CD14-positive monocyte (primary cell): ENCODE results near the gene CLEC2B. TPM values are rescaled to one million over a fixed set of nuclear protein-coding genes. Genes with fewer than 3 reads are reported as not detected.

Experiments used
- DNase-seq, 3 donors: peaks; one replicate each; pipeline ENCODE4 v3.0.0-alpha.2; 2011 to 2022
- H2AFZ ChIP-seq: 2 replicates; pipeline ENCODE4 v1.6.0; 2012; ENCODE audit warnings: mild to moderate bottlenecking, low read depth, low read length, inconsistent platforms; ENCODE audit not compliant: insufficient read depth, poor library complexity, severe bottlenecking
- H3K27ac ChIP-seq, 2 donors: 1 replicate in 1 of 2; 2 replicates in 1 of 2; pipeline ENCODE4 v1.5.1; 2012 to 2013; ENCODE audit warnings: low read length in 2 of 2, control low read depth in 1 of 2, inconsistent platforms in 1 of 2, low read depth in 1 of 2, mild to moderate bottlenecking in 1 of 2
- H3K27me3 ChIP-seq, 2 donors: one replicate each; pipeline versions ENCODE4 v1.6.0 to v1.6.1; 2011 to 2013; ENCODE audit warnings: low read length in 2 of 2; ENCODE audit not compliant: control insufficient read depth in 2 of 2, insufficient read depth in 2 of 2
- H3K36me3 ChIP-seq, 2 donors: replicated peaks in 1 of 2; 1 replicate in 1 of 2; 2 replicates in 1 of 2; pipeline versions ENCODE4 v1.5.1 to v1.6.1; 2012 to 2013; ENCODE audit warnings: low read length in 2 of 2, control low read depth in 1 of 2, inconsistent platforms in 1 of 2, mild to moderate bottlenecking in 1 of 2; ENCODE audit not compliant: insufficient read depth in 2 of 2, control insufficient read depth in 1 of 2
- H3K4me1 ChIP-seq, 2 donors: 1 replicate in 1 of 2; 2 replicates in 1 of 2; pipeline versions ENCODE4 v1.5.1 to v1.6.1; 2012 to 2013; ENCODE audit warnings: low read length in 2 of 2, control low read depth in 1 of 2, inconsistent platforms in 1 of 2, mild to moderate bottlenecking in 1 of 2, moderate library complexity in 1 of 2; ENCODE audit not compliant: insufficient read depth in 2 of 2, control insufficient read depth in 1 of 2
- H3K4me2 ChIP-seq: replicated peaks from 2 replicates; pipeline ENCODE3; 2012; ENCODE audit warnings: low read length, moderate library complexity, mild to moderate bottlenecking; ENCODE audit not compliant: poor library complexity, severe bottlenecking; ENCODE audit errors: extremely low read depth
- H3K4me3 ChIP-seq, 3 experiments: fragments of 200-600 bp in 1 of 3; sonication (generic) in 1 of 3; replicated peaks in 1 of 3; 1 replicate in 2 of 3; 2 replicates in 1 of 3; pipeline ENCODE4 v1.5.1; 2011 to 2013; ENCODE audit warnings: low read length in 3 of 3, mild to moderate bottlenecking in 3 of 3, control low read depth in 2 of 3, low read depth in 2 of 3, inconsistent platforms in 1 of 3, moderate library complexity in 1 of 3
- H3K79me2 ChIP-seq: 2 replicates; pipeline ENCODE4 v1.6.0; 2012; ENCODE audit warnings: mild to moderate bottlenecking, control low read depth, inconsistent platforms, low read length, moderate library complexity; ENCODE audit not compliant: insufficient read depth
- H3K9ac ChIP-seq: 2 replicates; pipeline ENCODE4 v1.6.0; 2017; ENCODE audit warnings: low read length, mild to moderate bottlenecking; ENCODE audit not compliant: insufficient read depth, poor library complexity, severe bottlenecking
- H3K9me3 ChIP-seq, 2 donors: replicated peaks in 1 of 2; 1 replicate in 1 of 2; 2 replicates in 1 of 2; pipeline versions ENCODE4 v1.5.1 to v1.6.1; 2012 to 2013; ENCODE audit warnings: low read length in 2 of 2, control low read depth in 1 of 2; ENCODE audit not compliant: control insufficient read depth in 1 of 2, insufficient read depth in 1 of 2
- H4K20me1 ChIP-seq: 2 replicates; pipeline ENCODE4 v1.6.0; 2012; ENCODE audit warnings: mild to moderate bottlenecking, low read length, control low read depth, moderate library complexity; ENCODE audit not compliant: insufficient read depth
- H3K27ac Mint-ChIP-seq, 7 donors: one replicate each; pipeline ENCODE4 v1.8.0; 2020; ENCODE audit warnings: mild to moderate bottlenecking in 7 of 7, mixed read lengths in 7 of 7, moderate library complexity in 6 of 7, inconsistent platforms in 2 of 7
- H3K27me3 Mint-ChIP-seq, 3 donors: one replicate each; pipeline ENCODE4 v1.8.0; 2021 to 2022; ENCODE audit warnings: low read depth in 3 of 3, mild to moderate bottlenecking in 3 of 3, mixed read lengths in 3 of 3, moderate library complexity in 3 of 3, inconsistent platforms in 1 of 3
- H3K36me3 Mint-ChIP-seq, 2 donors: one replicate each; pipeline ENCODE4 v1.8.0; 2020; ENCODE audit warnings: mixed read lengths in 2 of 2, inconsistent platforms in 1 of 2, mild to moderate bottlenecking in 1 of 2
- H3K4me1 Mint-ChIP-seq: one replicate; pipeline ENCODE4 v1.8.0; 2020; ENCODE audit warnings: mild to moderate bottlenecking, mixed read lengths
- H3K4me3 Mint-ChIP-seq, 2 donors: one replicate each; pipeline ENCODE4 v1.8.0; 2020; ENCODE audit warnings: mild to moderate bottlenecking in 2 of 2, mixed read lengths in 2 of 2, moderate library complexity in 1 of 2
- H3K9me3 Mint-ChIP-seq, 7 donors: one replicate each; pipeline ENCODE4 v1.8.0; 2020 to 2022; ENCODE audit warnings: mixed read lengths in 7 of 7, mild to moderate bottlenecking in 6 of 7, moderate library complexity in 6 of 7, inconsistent platforms in 2 of 7
- WGBS: methylation state at CpG from one replicate; pipeline ENCODE4 v1.1.5; 2013; ENCODE audit warnings: missing lambda C conversion rate; ENCODE audit not compliant: insufficient coverage; 5-methylcytosine and 5-hydroxymethylcytosine counted together
- intact Hi-C, 2 donors: fragments of 100-400 bp; cut with micrococcal nuclease; formaldehyde crosslinking; loops; one replicate each; pipeline versions ENCODE4 v1.15.0 to v1.15.1; 2023
- polyA plus RNA-seq, 3 donors: library from polyadenylated mRNA; depleted of rRNA in 1 of 3; unstranded in 2 of 3; stranded (reverse) in 1 of 3; fragments of 300-500 nt in 2 of 3; fragments of >200 nt in 1 of 3; fragmentation: Illumina TruSeq in 2 of 3; gene quantifications; 1 replicate in 2 of 3; 2 replicates in 1 of 3; pipeline ENCODE4 v1.2.3, GENCODE V29; 2012 to 2021
- TF ChIP-seq, protein P1 (sequence below): fragments of 200-600 bp; IDR thresholded peaks from one replicate; pipeline ENCODE4 v1.8.0; 2022; ENCODE audit warnings: antibody characterized with exemption, mild to moderate bottlenecking

Gene CLEC2B
- polyA plus RNA-seq, 3 donors: 52.1 to 80.3 (median 59.4) TPM

DNA sequence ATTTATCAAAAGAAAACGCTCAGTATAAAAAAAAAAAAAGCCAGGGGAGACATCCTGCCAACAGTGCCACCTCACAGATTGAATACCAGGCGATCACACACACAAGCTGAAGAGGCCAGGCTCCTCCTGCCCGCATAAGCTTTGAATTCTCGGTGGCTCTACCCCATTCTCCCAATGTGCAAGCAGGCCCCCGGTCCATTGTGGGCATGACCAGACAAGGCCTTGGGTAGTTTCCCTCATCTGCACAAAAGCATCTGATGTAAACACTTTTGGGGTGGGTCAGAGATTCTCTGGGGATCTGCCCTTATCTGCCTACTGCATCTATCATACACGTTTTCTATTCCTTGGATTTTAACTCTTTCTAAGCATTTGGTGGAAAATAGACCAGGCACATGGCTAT lies 28.4 kb upstream of the CLEC2B start:
- Histone ChIP-seq H3K79me2 (no peaks in the 10 kb centered on the region), H3K27ac (no peak overlapping the region), H3K4me3 (no peak overlapping the region), H3K9me3 (peaks cover 5 to 8% of the 10 kb centered on the region in 2 donors), H2AFZ (no peak overlapping the region), H3K9ac (no peak overlapping the region), H3K36me3 (no peaks in the 10 kb centered on the region), H3K4me2 (no peak overlapping the region), H3K27me3 (no peaks in the 10 kb centered on the region), H3K4me1 (no peaks in the 10 kb centered on the region), H4K20me1 (no peaks in the 10 kb centered on the region)
- no peak overlapping the region for H3K4me3 Mint-ChIP-seq
- peaks cover 5% of the 10 kb centered on the region for H3K4me1 Mint-ChIP-seq
- intact Hi-C loops: no loop called here
- no peak overlapping the region for H3K27ac Mint-ChIP-seq
- DNase-seq: no peak
- H3K9me3 Mint-ChIP-seq: peaks cover 6 to 12% (median 8%) of the 10 kb centered on the region in 7 donors
- TF ChIP-seq, protein P1, sequence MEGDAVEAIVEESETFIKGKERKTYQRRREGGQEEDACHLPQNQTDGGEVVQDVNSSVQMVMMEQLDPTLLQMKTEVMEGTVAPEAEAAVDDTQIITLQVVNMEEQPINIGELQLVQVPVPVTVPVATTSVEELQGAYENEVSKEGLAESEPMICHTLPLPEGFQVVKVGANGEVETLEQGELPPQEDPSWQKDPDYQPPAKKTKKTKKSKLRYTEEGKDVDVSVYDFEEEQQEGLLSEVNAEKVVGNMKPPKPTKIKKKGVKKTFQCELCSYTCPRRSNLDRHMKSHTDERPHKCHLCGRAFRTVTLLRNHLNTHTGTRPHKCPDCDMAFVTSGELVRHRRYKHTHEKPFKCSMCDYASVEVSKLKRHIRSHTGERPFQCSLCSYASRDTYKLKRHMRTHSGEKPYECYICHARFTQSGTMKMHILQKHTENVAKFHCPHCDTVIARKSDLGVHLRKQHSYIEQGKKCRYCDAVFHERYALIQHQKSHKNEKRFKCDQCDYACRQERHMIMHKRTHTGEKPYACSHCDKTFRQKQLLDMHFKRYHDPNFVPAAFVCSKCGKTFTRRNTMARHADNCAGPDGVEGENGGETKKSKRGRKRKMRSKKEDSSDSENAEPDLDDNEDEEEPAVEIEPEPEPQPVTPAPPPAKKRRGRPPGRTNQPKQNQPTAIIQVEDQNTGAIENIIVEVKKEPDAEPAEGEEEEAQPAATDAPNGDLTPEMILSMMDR: no peak
- H3K27me3 Mint-ChIP-seq: peaks cover 0 to 6% (median 2%) of the 10 kb centered on the region in 3 donors
- H3K36me3 Mint-ChIP-seq: peaks cover 0 to 3% of the 10 kb centered on the region in 2 donors
- WGBS: 85% methylated on average over 4 of the region's 6 CpGs

DNA sequence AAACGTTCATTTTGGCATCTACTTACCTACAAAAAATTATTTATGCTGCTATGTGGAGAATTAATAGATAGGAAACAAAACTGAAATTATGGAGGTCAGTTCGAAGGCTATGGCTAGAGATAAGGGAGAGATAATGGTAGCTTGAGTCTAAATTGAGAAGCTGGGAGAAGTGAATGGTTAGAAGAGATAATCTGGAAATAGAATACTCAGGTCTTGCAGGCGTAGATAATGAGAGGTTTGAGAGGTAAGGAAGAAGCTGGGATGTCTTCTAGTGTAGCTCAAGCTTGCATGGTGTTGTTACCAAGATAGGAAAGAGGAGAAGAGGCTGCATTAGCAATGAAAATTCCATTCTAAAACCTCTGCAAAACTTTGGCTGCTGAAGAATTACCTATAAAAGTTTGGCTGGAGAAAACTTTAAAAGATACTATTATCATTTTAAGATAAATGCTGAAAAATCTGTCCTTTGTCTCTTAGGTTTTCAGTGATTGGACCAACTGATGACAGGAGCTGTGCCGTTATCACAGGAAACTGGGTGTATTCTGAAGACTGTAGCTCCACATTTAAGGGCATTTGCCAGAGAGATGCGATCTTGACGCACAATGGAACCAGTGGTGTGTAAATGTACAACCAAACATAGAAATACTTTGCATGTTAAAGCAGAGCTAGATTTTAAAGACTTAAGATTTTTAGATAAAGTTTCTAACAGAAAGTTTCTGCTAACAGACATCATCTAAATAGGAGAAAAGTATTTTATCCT lies 26.2 kb upstream of the CLEC2B start:
- H3K4me2 ChIP-seq: no peak overlapping the region

More for the DNA sequence above, 26.2 kb upstream of the CLEC2B start:
- Histone ChIP-seq H3K9ac (no peak overlapping the region), H3K4me3 (no peak overlapping the region), H3K9me3 (no peaks in the 10 kb centered on the region), H2AFZ (no peak overlapping the region), H3K36me3 (no peaks in the 10 kb centered on the region), H3K27me3 (no peaks in the 10 kb centered on the region), H3K4me1 (no peaks in the 10 kb centered on the region), H3K27ac (no peak overlapping the region), H3K79me2 (no peaks in the 10 kb centered on the region), H4K20me1 (no peaks in the 10 kb centered on the region)
- Mint-ChIP-seq H3K4me1 (peaks cover 5% of the 10 kb centered on the region), H3K27ac (no peak overlapping the region), H3K27me3 (peaks cover 0 to 6% (median 2%) of the 10 kb centered on the region in 3 donors), H3K36me3 (no peaks in the 10 kb centered on the region), H3K4me3 (no peak overlapping the region), H3K9me3 (no peaks in the 10 kb centered on the region)
- intact Hi-C loops: no loop called here
- no peak for DNase-seq
- 78% methylated on average over 2 of the region's 6 CpGs for WGBS
- TF ChIP-seq, protein P1: no peak
